ENCODE measurements around the gene CEP89. TPM values are rescaled to one million over a fixed set of nuclear protein-coding genes. Genes with fewer than 3 reads are reported as not detected.
"Not testable (repeated sequence)": the region's sequence is repeated elsewhere in the genome, so short reads cannot be mapped to it uniquely, and the experiment has no call there.

Gene CEP89
- total and polyA plus RNA-seq, 2 of the 4 experiments (the other 2 are of a cell fraction): 7.2 to 17.4 TPM

- H3K36me3 ChIP-seq (ENCODE audit: control insufficient read depth, insufficient read depth, low read length); H3K4me1 ChIP-seq (ENCODE audit: control insufficient read depth, insufficient read depth, low read length); in situ Hi-C loops (cut with MboI; ENCODE audit: low sequenced_read_pairs); POLR2A ChIA-PET (ENCODE audit: unreplicated experiment); H2AK9ac ChIP-seq (replicated peaks; ENCODE audit: low read depth, low read length, poor library complexity); H2AK5ac ChIP-seq (ENCODE audit: low read depth, low read length); H3K18ac ChIP-seq (ENCODE audit: low read depth, low read length); H3K27me3 ChIP-seq (ENCODE audit: control insufficient read depth, insufficient read depth, low read length); ATAC-seq (ENCODE audit: low read depth); H2BK15ac ChIP-seq (ENCODE audit: low read depth, low read length); DNase-seq; H2BK120ac ChIP-seq (ENCODE audit: low read depth, low read length); H3K9me3 ChIP-seq (ENCODE audit: control insufficient read depth, insufficient read depth, low read length); H4K5ac ChIP-seq (ENCODE audit: low read depth, low read length); H4K8ac ChIP-seq (ENCODE audit: low read depth in 2 of 2, low read length in 2 of 2); H3K9ac ChIP-seq (ENCODE audit: low read depth, low read length); H3K23ac ChIP-seq (ENCODE audit: low read depth, low read length); H4K20me1 ChIP-seq (ENCODE audit: insufficient read depth, low read length); H3K4ac ChIP-seq (ENCODE audit: low read depth, low read length); H4K91ac ChIP-seq (ENCODE audit: insufficient read depth, low read depth, low read length); H3K9me1 ChIP-seq (ENCODE audit: insufficient read depth, low read length); H2AFZ ChIP-seq (replicated peaks; ENCODE audit: low read length, poor library complexity); H3K27ac ChIP-seq (ENCODE audit: insufficient read depth, low read length); H3K56ac ChIP-seq (ENCODE audit: extremely low read depth, insufficient read depth, low read length); CTCF ChIA-PET; H2BK20ac ChIP-seq (ENCODE audit: low read depth, low read length); intact Hi-C loops (cut with micrococcal nuclease); H2BK5ac ChIP-seq (ENCODE audit: low read depth, low read length, poor library complexity, severe bottlenecking); BruUV-seq (replicated peaks); H3K4me3 ChIP-seq (ENCODE audit: insufficient read depth, low read depth, low read length); H3K14ac ChIP-seq (replicated peaks; ENCODE audit: low read depth, low read length); H3K79me1 ChIP-seq (ENCODE audit: low read depth in 1 of 2, low read length in 2 of 2); H3K4me2 ChIP-seq (ENCODE audit: low read depth, low read length); dilution Hi-C loops (cut with HindIII; ENCODE audit: low sequenced_read_pairs, unreplicated experiment): not testable (repeated sequence)
- no CpG with 5 or more reads among the region's 2 CpGs for WGBS, 2 experiments (ENCODE audit: extremely low coverage in 2 of 2, insufficient read length in 1 of 2)
Measured at GRCh38 chr19:32848035-32848434, 123.7 kb downstream of the CEP89 start.

All from IMR-90 (cell line).